K562 (cell line): Measurements from ENCODE around the gene SSR4. TPM values are rescaled to one million over a fixed set of nuclear protein-coding genes. Genes with fewer than 3 reads are reported as not detected.

ENCODE experiments used
- ATF7 ChIP-seq: fragments of 450-650 bp; IDR thresholded peaks from 2 replicates; pipeline ENCODE4 v1.7.1; 2014; ENCODE audit warnings: mild to moderate bottlenecking, moderate library complexity
- E2F3 ChIP-seq: fragments of 250-450 bp; sonication (Bioruptor Pico); IDR thresholded peaks from 2 replicates; pipeline ENCODE4 v1.4.0; 2020; ENCODE audit warnings: mild to moderate bottlenecking
- KDM5B ChIP-seq: fragments of 200-600 bp; sonication (generic); IDR thresholded peaks from 2 replicates; pipeline ENCODE4 v1.6.1; 2012; ENCODE audit warnings: low read depth, mild to moderate bottlenecking, moderate library complexity, low read length, control low read depth, inconsistent platforms; ENCODE audit not compliant: insufficient replicate concordance
- LCOR ChIP-seq: sonication (generic); formaldehyde crosslinking; IDR thresholded peaks from 2 replicates; pipeline ENCODE4 v1.8.0; 2022; ENCODE audit warnings: mild to moderate bottlenecking, missing genetic modification reagents
- MAFF ChIP-seq: IDR thresholded peaks from 2 replicates; pipeline ENCODE4 v1.6.1; 2012; ENCODE audit warnings: low read length, improper control_type of control experiment
- MAFG ChIP-seq: fragments of 450-650 bp; conservative IDR thresholded peaks from 2 replicates; pipeline ENCODE4 v1.6.1; 2016; ENCODE audit warnings: missing genetic modification characterization, missing compliant biosample characterization
- NR2C1 ChIP-seq, 2 experiments: fragments of 450-650 bp; IDR thresholded peaks; 2 replicates each; pipeline ENCODE4 v1.6.1; 2017; ENCODE audit warnings: mild to moderate bottlenecking in 2 of 2, antibody characterized with exemption in 1 of 2, inconsistent platforms in 1 of 2, missing compliant biosample characterization in 1 of 2, missing genetic modification characterization in 1 of 2
- PHF20 ChIP-seq: fragments of 450-650 bp; IDR thresholded peaks from 2 replicates; pipeline ENCODE4 v1.6.1; 2018; ENCODE audit not compliant: partially characterized antibody
- RNF2 ChIP-seq: sonication (generic); IDR thresholded peaks from 2 replicates; pipeline ENCODE4 v1.6.1; 2016
- UBTF ChIP-seq, 2 experiments: IDR thresholded peaks; 2 replicates each; pipeline ENCODE4 v1.6.1; 2012; ENCODE audit warnings: improper control_type of control experiment in 2 of 2, low read depth in 2 of 2, low read length in 2 of 2, borderline replicate concordance in 1 of 2
- ZBTB11 ChIP-seq, 3 experiments: fragments of 200-800 bp in 1 of 3; fragments of 250-450 bp in 1 of 3; fragments of 450-650 bp in 1 of 3; sonication (Bioruptor Pico) in 1 of 3; sonication (Bioruptor generic) in 1 of 3; formaldehyde crosslinking in 1 of 3; IDR thresholded peaks; 2 replicates each; pipeline versions ENCODE4 v1.6.1 to v1.8.0; 2016 to 2022; ENCODE audit warnings: mild to moderate bottlenecking in 2 of 3, missing genetic modification characterization in 2 of 3, missing compliant biosample characterization in 1 of 3, moderate library complexity in 1 of 3
- ZNF445 ChIP-seq: fragments of 250-450 bp; sonication (Bioruptor Pico); IDR thresholded peaks from 2 replicates; pipeline ENCODE4 v1.4.0; 2020; ENCODE audit warnings: low read depth, mild to moderate bottlenecking, moderate library complexity
- ZNF511 ChIP-seq: sonication (generic); formaldehyde crosslinking; IDR thresholded peaks from 2 replicates; pipeline ENCODE4 v1.8.0; 2022; ENCODE audit warnings: mild to moderate bottlenecking, missing genetic modification reagents
- ZNF830 ChIP-seq: fragments of 250-450 bp; sonication (Bioruptor Pico); IDR thresholded peaks from 2 replicates; pipeline ENCODE4 v1.5.0; 2021; ENCODE audit warnings: mild to moderate bottlenecking
- polyA plus RNA-seq, 8 experiments: library from polyadenylated mRNA; depleted of rRNA in 4 of 8; stranded (reverse) in 5 of 8; unstranded in 3 of 8; fragments of >200 nt; fragmentation: Nextera tagmentation in 2 of 8; fragmentation: Illumina TruSeq in 1 of 8; extraction: Ambion mirVana in 2 of 8; extraction: Trizol in 1 of 8; gene quantifications; 2 replicates each; pipeline versions ENCODE4 v1.2.1 to v1.2.3, GENCODE V29; 2011 to 2014; ENCODE audit warnings: inconsistent platforms in 1 of 8, missing spikeins in 1 of 8
- total RNA-seq, 7 experiments: library from RNA; depleted of rRNA in 6 of 7; stranded (reverse); fragments of >200 nt in 6 of 7; fragmentation: Illumina TruSeq in 2 of 7; extraction: Trizol in 2 of 7; gene quantifications; 2 replicates each; pipeline versions ENCODE4 v1.2.1 to v1.2.3, GENCODE V29; 2011 to 2021; ENCODE audit warnings: low replicate concordance in 1 of 7
- TF ChIP-seq, protein P1 (sequence below): fragments of 200-800 bp; sonication (Bioruptor generic); IDR thresholded peaks from 2 replicates; pipeline ENCODE4 v1.6.1; 2017; ENCODE audit warnings: missing genetic modification characterization, missing compliant biosample characterization
- TF ChIP-seq, protein P2 (sequence below): fragments of 250-450 bp; sonication (Bioruptor Pico); IDR thresholded peaks from 2 replicates; pipeline ENCODE4 v1.4.0; 2020

The SSR4 gene
- total and polyA plus RNA-seq, 9 of the 15 experiments (the other 6 are each of a cell fraction or from before 2014, with no cell fraction given) = 146 to 492 (median 272) TPM

DNA sequence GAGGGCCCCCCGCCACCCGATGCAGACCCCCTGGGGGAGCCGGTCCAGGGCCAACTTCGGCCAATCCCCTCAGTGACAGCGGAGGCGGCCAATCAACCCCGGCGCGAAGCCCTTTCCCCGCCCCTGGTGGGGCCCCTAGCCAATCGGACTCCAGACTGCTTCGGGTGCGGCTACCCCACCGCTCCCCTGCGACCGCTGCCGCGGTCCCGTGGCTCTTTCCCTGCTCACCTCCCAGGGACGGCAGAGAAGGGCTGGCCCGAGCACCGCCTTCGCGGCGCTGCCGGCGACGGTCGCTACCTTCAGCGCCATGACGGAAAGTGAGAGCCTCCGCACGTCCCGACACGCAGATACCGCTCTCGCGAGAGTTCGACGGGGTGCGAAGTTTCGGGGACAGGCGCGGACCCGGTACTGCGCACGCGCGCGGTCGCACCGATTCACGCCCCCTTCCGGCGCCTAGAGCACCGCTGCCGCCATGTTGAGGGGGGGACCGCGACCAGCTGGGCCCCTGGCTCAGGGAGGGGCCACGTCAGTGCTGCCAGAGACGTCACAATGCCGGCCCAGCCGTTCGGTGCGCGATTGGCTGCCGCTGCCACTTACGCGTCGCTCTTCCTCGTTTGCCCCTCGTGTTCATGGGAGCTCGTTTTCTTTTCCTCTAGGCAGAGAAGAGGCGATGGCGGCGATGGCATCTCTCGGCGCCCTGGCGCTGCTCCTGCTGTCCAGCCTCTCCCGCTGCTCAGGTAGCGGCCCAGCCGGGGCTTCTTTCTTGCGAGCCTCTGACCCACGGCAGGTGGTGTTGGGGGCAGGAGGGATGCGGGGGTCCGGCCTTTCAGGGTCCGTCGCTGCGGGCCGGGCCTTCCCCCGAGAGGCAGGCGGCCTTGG lies at the start of gene SSR4, which contains the start of gene IDH3G (continued):
- TF ChIP-seq, protein P1, sequence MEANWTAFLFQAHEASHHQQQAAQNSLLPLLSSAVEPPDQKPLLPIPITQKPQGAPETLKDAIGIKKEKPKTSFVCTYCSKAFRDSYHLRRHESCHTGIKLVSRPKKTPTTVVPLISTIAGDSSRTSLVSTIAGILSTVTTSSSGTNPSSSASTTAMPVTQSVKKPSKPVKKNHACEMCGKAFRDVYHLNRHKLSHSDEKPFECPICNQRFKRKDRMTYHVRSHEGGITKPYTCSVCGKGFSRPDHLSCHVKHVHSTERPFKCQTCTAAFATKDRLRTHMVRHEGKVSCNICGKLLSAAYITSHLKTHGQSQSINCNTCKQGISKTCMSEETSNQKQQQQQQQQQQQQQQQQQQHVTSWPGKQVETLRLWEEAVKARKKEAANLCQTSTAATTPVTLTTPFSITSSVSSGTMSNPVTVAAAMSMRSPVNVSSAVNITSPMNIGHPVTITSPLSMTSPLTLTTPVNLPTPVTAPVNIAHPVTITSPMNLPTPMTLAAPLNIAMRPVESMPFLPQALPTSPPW (CRISPR knock-in tag) = peak; percentile 98
- TF ChIP-seq RNF2 (peak; percentile 48; the same call in 1 of the 2 replicates), ZNF830 (no peak), PHF20 (no peak), E2F3 (CRISPR knock-in tag) (0 out of 2 replicates have a peak, but pooled peaks have one; percentile 45), ZNF511 (CRISPR knock-in tag) (no peak), LCOR (no peak), MAFF (no peak; the same call in 1 of the 2 replicates), MAFG (tag) (no peak), UBTF (IDR thresholded peaks at IDR 0.05; ENCODE audit: borderline replicate concordance in 1 of 2, low read depth in 2 of 2, low read length in 2 of 2) (no peak), ZNF445 (CRISPR knock-in tag) (no peak), ATF7 (peak; percentile 87), KDM5B (peak; percentile 73), ZBTB11 (CRISPR knock-in tag; IDR thresholded peaks at IDR 0.05) (peak in 2 of 3 experiments; percentile 30 to 33; a peak in 2 of 6 replicates), NR2C1 (IDR thresholded peaks at IDR 0.05) (no peak), NR2C1 (tag; IDR thresholded peaks at IDR 0.05) (no peak)
- TF ChIP-seq, protein P2, sequence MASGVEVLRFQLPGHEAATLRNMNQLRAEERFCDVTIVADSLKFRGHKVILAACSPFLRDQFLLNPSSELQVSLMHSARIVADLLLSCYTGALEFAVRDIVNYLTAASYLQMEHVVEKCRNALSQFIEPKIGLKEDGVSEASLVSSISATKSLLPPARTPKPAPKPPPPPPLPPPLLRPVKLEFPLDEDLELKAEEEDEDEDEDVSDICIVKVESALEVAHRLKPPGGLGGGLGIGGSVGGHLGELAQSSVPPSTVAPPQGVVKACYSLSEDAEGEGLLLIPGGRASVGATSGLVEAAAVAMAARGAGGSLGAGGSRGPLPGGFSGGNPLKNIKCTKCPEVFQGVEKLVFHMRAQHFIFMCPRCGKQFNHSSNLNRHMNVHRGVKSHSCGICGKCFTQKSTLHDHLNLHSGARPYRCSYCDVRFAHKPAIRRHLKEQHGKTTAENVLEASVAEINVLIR (CRISPR knock-in tag) = peak; percentile 75
